ENCODE data around the gene NRP2.

The NRP2 gene

DNA sequence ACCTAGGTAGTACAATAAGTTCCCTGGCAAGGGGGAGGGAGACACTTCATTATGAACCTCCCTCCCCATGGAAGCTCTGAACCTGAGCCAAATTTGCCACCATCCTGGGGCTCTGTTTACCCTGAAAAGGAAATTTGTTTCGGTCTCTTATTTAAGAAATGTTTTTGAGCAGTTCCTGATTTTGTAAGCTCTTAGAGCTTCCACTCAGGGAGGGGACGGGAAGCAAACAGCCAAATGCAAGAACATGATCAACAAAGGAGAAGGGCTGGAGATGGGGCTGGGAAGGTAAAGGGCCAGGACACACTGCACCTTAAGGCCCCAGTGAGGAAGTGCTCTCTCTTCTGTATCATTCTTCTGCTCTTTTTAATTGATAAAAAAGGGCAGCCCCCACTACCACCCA, 117.9 kb downstream of the NRP2 start:
- DNase-seq (ENCODE audit: extremely low read depth in 1 of 2, low read depth in 1 of 2): no peak

DNA sequence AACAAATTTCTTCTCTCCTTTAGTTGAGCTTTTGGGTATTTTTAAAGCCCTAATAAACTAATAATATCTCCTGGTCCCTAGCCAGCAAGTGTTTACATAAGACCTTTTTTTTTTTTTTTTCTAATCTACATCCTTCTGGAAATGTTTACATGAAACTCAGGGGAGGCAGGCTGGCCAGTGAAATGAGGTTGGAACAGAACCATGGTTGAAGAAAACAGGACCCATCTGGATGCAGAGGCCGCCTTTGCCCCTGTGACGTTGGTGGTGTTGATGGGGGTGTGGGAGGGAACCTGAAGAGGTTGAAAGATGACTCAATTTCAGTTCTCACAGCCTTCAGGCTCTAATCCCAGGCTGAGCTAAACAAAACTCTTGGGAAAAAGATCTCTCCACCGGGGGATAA, 118.5 kb downstream of the NRP2 start:
- DNase-seq (ENCODE audit: extremely low read depth in 1 of 2, low read depth in 1 of 2): no peak

GRCh38 chr2:205802065-205802464, 119.8 kb downstream of the NRP2 start:
- DNase-seq (ENCODE audit: extremely low read depth in 1 of 2, low read depth in 1 of 2): no peak

DNA sequence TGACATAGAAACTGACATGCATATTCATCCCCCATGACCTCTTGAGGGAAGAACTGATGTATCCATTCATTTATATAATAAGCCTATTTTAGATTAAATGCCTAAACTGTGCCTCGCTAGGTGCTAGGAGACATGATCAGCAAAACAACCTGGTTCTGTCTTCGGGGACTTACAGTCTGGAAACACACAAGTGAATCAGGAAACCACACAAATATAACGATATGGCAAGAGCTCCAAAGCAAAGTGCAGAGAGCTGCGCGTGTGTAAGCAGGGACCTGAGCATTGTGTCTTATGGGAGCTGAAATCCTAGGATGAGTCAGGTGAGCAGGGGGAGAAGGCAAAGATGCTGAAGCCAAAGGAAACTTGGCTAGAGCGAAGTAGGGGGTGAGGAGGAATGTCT, 120.6 kb downstream of the NRP2 start:
- no peak for DNase-seq (ENCODE audit: extremely low read depth in 1 of 2, low read depth in 1 of 2)

DNA sequence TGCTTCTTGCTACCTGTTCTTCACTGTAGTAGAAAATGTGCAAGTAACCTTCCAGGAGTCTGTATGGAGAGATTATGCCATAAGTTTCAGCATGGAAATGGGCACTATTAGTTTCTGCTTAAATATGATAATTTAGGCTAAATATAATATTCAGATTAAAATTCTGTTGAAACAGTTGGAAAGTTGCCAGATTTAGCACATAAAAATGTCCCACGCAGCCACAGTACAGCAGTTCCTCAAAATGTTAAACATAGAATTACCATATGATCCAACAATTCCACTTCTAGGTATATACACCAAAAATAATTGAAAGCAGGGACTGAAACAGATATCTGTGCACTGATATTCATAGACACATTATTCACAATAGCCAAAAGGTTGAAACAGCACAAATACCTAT, 121.2 kb downstream of the NRP2 start:
- no peak for DNase-seq (ENCODE audit: extremely low read depth in 1 of 2, low read depth in 1 of 2)

GRCh38 chr2:205805136-205805535, 122.8 kb downstream of the NRP2 start:
- no peak for DNase-seq (ENCODE audit: extremely low read depth in 1 of 2, low read depth in 1 of 2)

DNA sequence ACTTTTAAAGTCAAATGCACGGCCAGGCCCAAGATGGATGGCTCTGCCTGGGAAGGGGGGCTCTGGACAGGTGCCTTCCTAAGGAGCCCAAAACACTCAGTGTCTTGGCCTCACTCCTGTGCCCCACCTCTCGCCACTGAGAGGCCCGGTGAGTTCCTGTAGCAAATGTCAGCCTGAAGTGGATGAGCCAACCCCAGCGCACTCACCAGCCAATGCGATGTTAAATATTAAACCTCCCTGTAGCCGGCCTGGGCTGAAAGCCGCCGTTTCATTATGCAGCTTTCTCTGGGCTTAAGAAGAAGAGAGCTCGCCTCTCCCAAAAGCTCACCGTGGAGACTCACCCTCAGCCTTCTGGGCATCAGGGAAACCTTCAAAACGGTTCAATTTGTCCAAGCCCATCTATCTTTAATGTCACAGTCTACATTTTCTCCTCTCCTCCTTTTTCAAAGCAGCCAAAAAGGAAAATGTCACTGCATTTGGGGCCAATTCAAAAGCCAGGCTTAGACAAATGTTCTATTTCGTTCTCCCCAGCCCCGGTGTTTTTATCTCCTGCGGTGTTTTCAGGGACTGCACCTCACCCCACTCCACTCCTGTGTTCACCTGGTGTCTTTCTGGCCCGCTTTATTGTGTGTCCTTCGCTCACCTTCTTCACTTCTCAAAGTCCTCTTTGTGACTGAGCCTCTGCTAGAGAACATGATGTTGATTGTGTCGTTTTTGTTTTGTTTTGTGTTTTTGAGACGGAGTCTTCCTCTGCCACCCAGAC, 124.0 kb downstream of the NRP2 start:
- no peak for DNase-seq (ENCODE audit: extremely low read depth in 1 of 2, low read depth in 1 of 2)

DNA sequence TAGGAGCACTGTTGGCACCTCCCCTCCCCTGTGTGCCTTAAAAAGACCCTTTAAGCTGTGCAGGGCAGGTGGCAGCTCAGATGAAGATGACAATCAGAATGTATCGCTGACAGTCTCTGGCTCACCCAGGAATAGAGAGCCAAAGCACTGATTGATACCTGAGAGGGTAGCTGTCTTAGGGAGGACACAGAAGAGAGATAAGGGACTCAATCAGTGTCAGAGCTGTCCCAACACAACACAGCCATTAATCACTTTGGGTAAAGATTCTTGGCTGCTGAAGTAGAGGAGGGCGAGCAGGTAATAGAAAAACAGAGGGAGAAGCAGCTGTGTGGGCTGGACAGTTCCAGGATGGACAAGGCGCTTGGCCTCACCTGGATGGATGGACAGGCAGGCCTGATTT, 124.9 kb downstream of the NRP2 start:
- DNase-seq (ENCODE audit: extremely low read depth in 1 of 2, low read depth in 1 of 2): no peak

GRCh38 chr2:205807758-205808157, 125.5 kb downstream of the NRP2 start:
- DNase-seq (ENCODE audit: extremely low read depth in 1 of 2, low read depth in 1 of 2): no peak

GRCh38 chr2:205808486-205809121, 126.3 kb downstream of the NRP2 start:
- no peak for DNase-seq (ENCODE audit: extremely low read depth in 1 of 2, low read depth in 1 of 2)

GRCh38 chr2:205811387-205811786, 129.1 kb downstream of the NRP2 start:
- no peak for DNase-seq (ENCODE audit: extremely low read depth in 1 of 2, low read depth in 1 of 2)

DNA sequence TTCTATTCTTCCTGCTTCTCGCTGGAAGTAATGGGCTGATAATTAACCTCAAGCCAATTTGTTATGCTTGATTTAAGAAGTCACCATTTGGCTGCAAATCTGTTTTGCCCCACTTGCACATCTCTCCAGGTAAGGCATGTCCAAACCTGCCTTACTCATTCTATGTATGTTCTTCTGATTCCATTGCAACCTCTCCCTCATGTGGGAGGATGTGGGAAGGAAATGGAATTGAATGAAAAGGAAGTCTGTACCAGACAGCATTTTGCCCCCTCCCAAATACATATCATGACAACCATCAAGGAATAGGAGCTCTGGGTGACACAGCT, 131.7 kb downstream of the NRP2 start:
- DNase-seq (ENCODE audit: extremely low read depth in 1 of 2, low read depth in 1 of 2): no peak

DNA sequence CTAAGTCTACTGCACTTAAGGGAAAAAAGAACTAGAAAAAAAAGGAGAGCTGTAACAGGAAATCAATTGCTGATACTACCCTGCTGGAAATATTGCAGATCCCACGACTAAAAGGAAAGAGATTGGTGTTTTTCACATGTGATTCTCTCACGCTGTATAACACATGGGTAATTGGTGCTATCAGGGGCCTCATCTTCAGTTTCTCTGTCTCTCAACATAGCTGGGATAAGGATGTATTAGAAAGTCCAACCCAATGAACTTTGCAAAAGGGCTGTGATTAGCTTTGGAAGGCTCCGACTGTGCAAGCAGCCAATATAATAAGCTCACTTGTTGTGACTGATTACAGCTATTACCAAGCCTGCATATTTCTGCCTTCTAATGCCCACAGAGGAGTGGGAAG, 133.4 kb downstream of the NRP2 start:
- DNase-seq (ENCODE audit: extremely low read depth in 1 of 2, low read depth in 1 of 2): no peak

GRCh38 chr2:205816268-205816667, 134.0 kb downstream of the NRP2 start:
- no peak for DNase-seq (ENCODE audit: extremely low read depth in 1 of 2, low read depth in 1 of 2)

DNA sequence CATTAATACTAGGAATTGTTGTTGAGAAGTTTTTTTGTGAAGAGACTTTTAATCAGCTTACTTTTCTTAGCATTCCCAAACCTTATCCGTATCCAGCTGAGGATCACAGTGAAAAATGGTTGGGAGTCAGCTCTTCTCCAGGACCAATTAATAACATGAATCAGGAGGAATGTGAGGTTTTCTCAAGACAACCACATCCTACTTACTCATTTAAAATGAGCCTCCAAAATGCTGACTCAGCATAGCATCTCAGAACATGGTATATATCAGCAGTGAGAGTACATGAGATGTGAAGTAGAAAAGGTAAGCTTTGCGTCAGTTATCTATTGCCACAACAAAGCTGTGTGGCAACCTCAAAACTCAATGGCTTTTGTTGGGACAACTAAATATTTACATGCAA, 140.3 kb downstream of the NRP2 start:
- no peak for DNase-seq (ENCODE audit: extremely low read depth in 1 of 2, low read depth in 1 of 2)

DNA sequence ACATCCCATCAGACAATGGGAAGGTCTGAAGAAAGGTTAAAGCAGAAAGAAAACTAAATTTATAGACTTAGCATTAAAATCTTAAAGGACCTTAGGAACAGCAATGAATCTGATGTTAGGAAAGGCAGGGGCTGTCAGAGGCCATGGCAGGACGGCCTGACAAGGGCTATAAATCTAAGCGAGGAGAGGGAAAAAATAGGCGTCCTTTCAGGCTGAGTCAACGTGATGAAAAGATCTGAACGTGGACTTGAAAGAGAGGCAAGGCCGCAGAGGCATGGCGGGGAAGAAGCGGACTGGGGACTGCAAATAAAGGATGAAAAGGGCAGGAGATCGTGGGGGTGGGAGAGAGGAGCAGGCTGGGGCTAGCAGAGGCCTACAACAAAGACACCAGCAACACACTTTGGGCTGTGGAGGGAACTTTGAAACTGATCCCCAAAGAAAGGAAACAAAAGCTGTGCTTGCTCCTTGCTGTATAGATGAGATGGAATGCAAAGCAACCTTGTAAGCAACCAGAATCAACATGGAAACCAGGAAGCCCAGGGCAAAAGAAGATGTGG, 145.6 kb downstream of the NRP2 start:
- DNase-seq (ENCODE audit: extremely low read depth in 1 of 2, low read depth in 1 of 2): no peak

GRCh38 chr2:205833864-205834263, 151.6 kb downstream of the NRP2 start:
- no peak for DNase-seq (ENCODE audit: extremely low read depth in 1 of 2, low read depth in 1 of 2)

DNA sequence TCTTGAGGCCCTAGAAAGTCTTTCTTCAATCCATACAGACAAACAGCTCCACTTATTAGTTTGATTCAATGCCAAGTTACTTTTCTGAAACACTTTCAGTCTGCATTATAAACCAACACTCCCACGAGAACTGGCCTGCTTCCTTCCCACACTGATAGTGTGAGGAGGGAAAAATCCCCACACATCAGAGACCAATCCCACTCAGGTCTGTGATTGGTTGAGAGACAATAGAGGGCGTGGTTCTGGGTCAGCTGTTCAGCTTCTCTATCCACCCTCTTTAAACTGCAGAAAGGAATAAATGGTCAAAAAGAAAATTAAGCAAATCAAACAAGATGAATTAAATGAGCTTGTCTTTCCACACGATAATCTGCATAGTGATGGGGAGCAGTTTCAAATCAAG, 152.5 kb downstream of the NRP2 start:
- DNase-seq (ENCODE audit: extremely low read depth in 1 of 2, low read depth in 1 of 2): no peak

- no peak for DNase-seq (ENCODE audit: extremely low read depth in 1 of 2, low read depth in 1 of 2)
These were observed 153.0 kb downstream of the NRP2 start for GRCh38 chr2:205835251-205835791.

DNA sequence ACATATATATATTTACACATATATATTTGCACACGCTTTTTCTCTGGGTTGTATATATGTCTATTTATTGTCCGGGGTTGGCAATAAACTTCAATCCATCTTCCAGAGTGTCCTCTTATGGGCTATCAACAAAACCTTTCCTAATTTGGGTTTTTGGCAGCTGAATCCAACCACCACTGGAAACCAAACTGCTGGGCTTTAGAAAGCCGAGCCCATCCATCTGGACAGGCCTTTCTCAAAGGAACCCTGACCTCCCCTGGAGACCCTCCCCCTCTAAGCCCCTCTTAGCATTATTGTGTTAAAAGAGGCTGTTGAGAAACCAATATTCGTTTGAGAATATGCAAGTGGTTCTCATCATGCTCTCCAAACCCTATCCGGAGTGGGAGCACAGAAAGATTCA, 153.6 kb downstream of the NRP2 start:
- DNase-seq (ENCODE audit: extremely low read depth in 1 of 2, low read depth in 1 of 2): no peak

- no peak for DNase-seq (ENCODE audit: extremely low read depth in 1 of 2, low read depth in 1 of 2)
These were observed 154.3 kb downstream of the NRP2 start for GRCh38 chr2:205836477-205837221.

GRCh38 chr2:205837663-205838062, 155.4 kb downstream of the NRP2 start:
- no peak for DNase-seq (ENCODE audit: extremely low read depth in 1 of 2, low read depth in 1 of 2)

Measured in activated CD8-positive, alpha-beta memory T cell treated with anti-CD3 and anti-CD28 coated beads for 1 hour (primary cell).